OCI-LY7 (cell line): ENCODE results near the gene PALD1. TPM values are rescaled to one million over a fixed set of nuclear protein-coding genes. Genes with fewer than 3 reads are reported as not detected.

ENCODE experiments used
- BruUV-seq: library from RNA; stranded (reverse); fragments of 400-500 nt; replicated peaks from 2 replicates; lab custom pipeline; 2021; lab: Mats Ljungman, UMichigan
- CTCF ChIA-PET: fragments of 300-600 bp; sonication (Branson Sonifier 250); formaldehyde crosslinking; loops from one replicate; lab custom pipeline; 2022; ENCODE audit warnings: antibody characterized with exemption; ENCODE audit not compliant: unreplicated experiment; lab: Charles Lee
- POLR2A ChIA-PET: fragments of 300-600 bp; sonication (Branson Sonifier 250); formaldehyde crosslinking; loops from one replicate; lab custom pipeline; 2022; ENCODE audit warnings: antibody characterized with exemption; lab: Charles Lee
- DNase-seq: peaks from one replicate; pipeline ENCODE4 v3.0.0-alpha.2; 2015; ENCODE audit warnings: low spot score
- H2AFZ ChIP-seq: fragments of 200-600 bp; sonication (generic), shearing (Covaris generic); 2 replicates; pipeline ENCODE4 v1.6.1; 2014; ENCODE audit warnings: mild to moderate bottlenecking, antibody characterized with exemption, low read length, moderate library complexity
- H3K27ac ChIP-seq: fragments of 200-600 bp; sonication (generic); 2 replicates; pipeline ENCODE4 v1.5.1; 2014; ENCODE audit warnings: mixed run types, low read depth, mild to moderate bottlenecking, moderate library complexity, low read length, inconsistent platforms; ENCODE audit not compliant: poor library complexity, severe bottlenecking
- H3K36me3 ChIP-seq: fragments of 200-600 bp; sonication (generic); 2 replicates; pipeline ENCODE4 v1.6.1; 2014; ENCODE audit warnings: mild to moderate bottlenecking, antibody characterized with exemption, low read length, moderate library complexity, mixed read lengths; ENCODE audit not compliant: insufficient read depth
- H3K4me1 ChIP-seq: fragments of 200-600 bp; sonication (generic); 2 replicates; pipeline ENCODE4 v1.5.1; 2014; ENCODE audit warnings: mild to moderate bottlenecking, low read length; ENCODE audit not compliant: insufficient read depth, poor library complexity, severe bottlenecking
- H3K4me2 ChIP-seq: fragments of 200-600 bp; sonication (generic); 2 replicates; pipeline ENCODE4 v1.6.1; 2014; ENCODE audit warnings: mild to moderate bottlenecking, low read length
- H3K4me3 ChIP-seq: fragments of 200-600 bp; sonication (generic); 2 replicates; pipeline ENCODE4 v1.5.1; 2014; ENCODE audit warnings: mild to moderate bottlenecking, low read depth, low read length; ENCODE audit not compliant: poor library complexity, severe bottlenecking
- H3K79me2 ChIP-seq: fragments of 200-600 bp; sonication (generic); 2 replicates; pipeline ENCODE4 v1.6.1; 2016; ENCODE audit warnings: low read depth, mild to moderate bottlenecking, low read length, moderate library complexity, mixed read lengths; ENCODE audit not compliant: insufficient read depth
- H3K9me2 ChIP-seq: fragments of 200-600 bp; sonication (generic); 2 replicates; pipeline ENCODE4 v1.6.1; 2016; ENCODE audit warnings: mild to moderate bottlenecking, low read length, mixed read lengths; ENCODE audit not compliant: insufficient read depth
- H3K9me3 ChIP-seq: fragments of 200-600 bp; sonication (generic); 2 replicates; pipeline ENCODE4 v1.6.1; 2014; ENCODE audit warnings: mild to moderate bottlenecking, mixed run types, low read length, mixed read lengths
- H4K20me1 ChIP-seq: fragments of 200-600 bp; sonication (generic); 2 replicates; pipeline ENCODE4 v1.6.1; 2014; ENCODE audit warnings: mild to moderate bottlenecking, antibody characterized with exemption, low read length, moderate library complexity, mixed read lengths; ENCODE audit not compliant: insufficient read depth
- CTCF ChIP-seq: fragments of 200-600 bp; sonication (generic); conservative IDR thresholded peaks from 2 replicates; pipeline ENCODE4 v1.5.1; 2014; ENCODE audit warnings: mild to moderate bottlenecking, antibody characterized with exemption, low read length, moderate library complexity, mixed read lengths
- EZH2phosphoT487 ChIP-seq: fragments of 200-600 bp; sonication (generic); IDR thresholded peaks from 2 replicates; pipeline ENCODE4 v1.6.1; 2018; ENCODE audit warnings: low read depth, borderline replicate concordance, mild to moderate bottlenecking, mixed run types, antibody characterized with exemption, low read length, moderate library complexity, mixed read lengths
- intact Hi-C: fragments of 100-400 bp; cut with micrococcal nuclease; formaldehyde crosslinking; loops from one replicate; pipeline ENCODE4 v1.10.0; 2022; ENCODE audit not compliant: unreplicated experiment
- total RNA-seq, 2 experiments: library from RNA; depleted of rRNA in 1 of 2; stranded (reverse); fragments of >200 nt in 1 of 2; shearing (Covaris generic) in 1 of 2; gene quantifications; 2 replicates each; pipeline ENCODE4 v1.2.3, GENCODE V29; 2014 to 2022

The PALD1 gene
- total RNA-seq, 2 experiments from 2014 or later, result 52.7 to 66.7 TPM

GRCh38 chr10:70575486-70575873 lies 96.9 kb downstream of the PALD1 start:
- ChIA-PET POLR2A (interaction anchor here (1.1 to 2.5 kb wide), 5 partner anchors 8 to 66 kb away, joined by 3 to 15 read pairs (median 4); no protein-coding TSS in a partner anchor), CTCF (interaction anchor here (0.9 to 2.1 kb wide), 2 partner anchors 10 to 26 kb away, joined by 3 to 6 read pairs; no protein-coding TSS in a partner anchor)
- Histone ChIP-seq H3K27ac (peak overlapping the region; percentile 95), H3K4me2 (peak overlapping the region; percentile 77), H3K4me3 (peak overlapping the region; percentile 46), H2AFZ (peak overlapping the region; percentile 26), H3K9me2 (no peaks in the 10 kb centered on the region), H3K9me3 (no peaks in the 10 kb centered on the region), H3K79me2 (no peaks in the 10 kb centered on the region), H3K36me3 (0 out of 2 replicates have a peak, but pooled peaks cover 2% of the 10 kb centered on the region), H3K4me1 (peaks cover 69% of the 10 kb centered on the region), H4K20me1 (no peaks in the 10 kb centered on the region)
- intact Hi-C loops, result no loop called here
- BruUV-seq, result no TSS peak
- no peak for TF ChIP-seq EZH2phosphoT487
- no peak for TF ChIP-seq CTCF
- no peak for DNase-seq

GRCh38 chr10:70575874-70576802 lies 97.6 kb downstream of the PALD1 start:
- Histone ChIP-seq H3K4me2 (peak overlapping the region; percentile 77), H3K4me1 (peaks cover 69% of the 10 kb centered on the region), H4K20me1 (no peaks in the 10 kb centered on the region), H3K36me3 (no peaks in the 10 kb centered on the region), H3K27ac (peak overlapping the region; percentile 95), H2AFZ (peak overlapping the region; percentile 26), H3K4me3 (peak overlapping the region; percentile 46), H3K79me2 (no peaks in the 10 kb centered on the region), H3K9me3 (no peaks in the 10 kb centered on the region), H3K9me2 (no peaks in the 10 kb centered on the region)
- TF ChIP-seq EZH2phosphoT487 (no peak), CTCF (no peak)
- TSS peak; percentile 55 for BruUV-seq
- ChIA-PET CTCF (interaction anchor here (0.9 to 2.1 kb wide), 3 partner anchors 9 to 107 kb away, joined by 3 to 6 read pairs (median 5); no protein-coding TSS in a partner anchor), POLR2A (interaction anchor here (0.6 to 2.5 kb wide), 8 partner anchors 8 to 81 kb away, joined by 3 to 15 read pairs (median 4); no protein-coding TSS in a partner anchor)
- intact Hi-C loops, result loop anchor here (1.0 kb wide), 1 partner anchor 16 kb away; no protein-coding TSS in a partner anchor
- DNase-seq, result peak; percentile 92
